ENCODE measurements around the gene ZNF544.

ZNF544 gene

DNA sequence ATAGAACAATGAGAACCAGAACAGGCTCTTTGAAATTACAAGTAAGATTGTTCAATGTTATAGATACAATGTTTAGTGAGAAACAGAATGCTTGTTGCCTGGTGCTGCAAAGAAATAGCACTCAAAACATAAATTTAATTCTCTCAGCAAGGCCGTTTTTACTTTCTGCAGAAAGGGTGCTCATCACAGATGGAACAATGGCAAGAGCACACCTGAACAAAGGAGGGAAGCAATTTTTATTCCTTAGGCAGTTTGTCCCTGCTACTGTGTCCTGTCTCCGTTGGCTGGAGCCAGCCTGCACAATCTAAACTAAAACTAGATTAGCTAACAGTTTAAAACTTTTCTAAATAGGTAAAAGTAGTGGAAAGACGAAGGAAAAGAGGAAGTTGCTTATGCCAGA is 39.6 kb downstream of the ZNF544 start:
- in situ Hi-C loops (cut with HindIII; ENCODE audit: low sequenced_read_pairs) = no loop called here
- no peak for DNase-seq (ENCODE audit: low read depth, low spot score)
- H3K4me3 ChIP-seq (ENCODE audit: low read depth, low read length) = no peak overlapping the region
- TF ChIP-seq CTCF (IDR thresholded peaks at IDR 0.05; ENCODE audit: low read depth, low read length) = no peak

- H3K4me3 ChIP-seq (ENCODE audit: low read depth, low read length) = no peak overlapping the region
- peak; percentile 64 for DNase-seq (ENCODE audit: low read depth, low spot score)
- in situ Hi-C loops (cut with HindIII; ENCODE audit: low sequenced_read_pairs) = no loop called here
- TF ChIP-seq CTCF (IDR thresholded peaks at IDR 0.05; ENCODE audit: low read depth, low read length) = no peak
Observed at GRCh38 chr19:58274771-58275201, 46.1 kb downstream of the ZNF544 start.

GRCh38 chr19:58275564-58275963 is 46.9 kb downstream of the ZNF544 start:
- DNase-seq (ENCODE audit: low read depth, low spot score) = no peak
- no peak overlapping the region for H3K4me3 ChIP-seq (ENCODE audit: low read depth, low read length)
- no peak for TF ChIP-seq CTCF (IDR thresholded peaks at IDR 0.05; ENCODE audit: low read depth, low read length)
- in situ Hi-C loops (cut with HindIII; ENCODE audit: low sequenced_read_pairs) = no loop called here

- no peak for TF ChIP-seq CTCF (IDR thresholded peaks at IDR 0.05; ENCODE audit: low read depth, low read length)
- no peak for DNase-seq (ENCODE audit: low read depth, low spot score)
- in situ Hi-C loops (cut with HindIII; ENCODE audit: low sequenced_read_pairs) = no loop called here
- no peak overlapping the region for H3K4me3 ChIP-seq (ENCODE audit: low read depth, low read length)
Observed at GRCh38 chr19:58277197-58277596, 48.5 kb downstream of the ZNF544 start.

- TF ChIP-seq CTCF (IDR thresholded peaks at IDR 0.05; ENCODE audit: low read depth, low read length) = no peak
- H3K4me3 ChIP-seq (ENCODE audit: low read depth, low read length) = peak overlapping the region; percentile 97
- in situ Hi-C loops (cut with HindIII; ENCODE audit: low sequenced_read_pairs) = no loop called here
- DNase-seq (ENCODE audit: low read depth, low spot score) = no peak
Observed at GRCh38 chr19:58277748-58278540, 49.2 kb downstream of the ZNF544 start.

GRCh38 chr19:58278541-58279041 is 49.9 kb downstream of the ZNF544 start, which contains the start of gene ZNF8:
ZNF8 (plus strand) TSS chr19:58278955; CDS start chr19:58279082, 127 bp downstream.
- TF ChIP-seq CTCF (IDR thresholded peaks at IDR 0.05; ENCODE audit: low read depth, low read length) = peak; percentile 13
- DNase-seq (ENCODE audit: low read depth, low spot score) = peak; percentile 99
- in situ Hi-C loops (cut with HindIII; ENCODE audit: low sequenced_read_pairs) = no loop called here
- H3K4me3 ChIP-seq (ENCODE audit: low read depth, low read length) = peak within 1 kb of the TSS; percentile 97

Data from astrocyte of the spinal cord (primary cell).